Uterus (tissue), 4 donors: ENCODE results near the gene TUBB2A. TPM values are rescaled to one million over a fixed set of nuclear protein-coding genes. Genes with fewer than 3 reads are reported as not detected.

ENCODE experiments used
- DNase-seq, 2 donors: peaks; one replicate each; pipeline ENCODE4 v3.0.0-alpha.2; 2019 to 2020
- H3K27ac ChIP-seq, 2 donors: fragments of 200-600 bp; sonication (generic); 1 replicate in 1 of 2; 2 replicates in 1 of 2; pipeline ENCODE4 v1.5.1; 2016 to 2018
- H3K27me3 ChIP-seq, 2 donors: fragments of 200-600 bp; sonication (generic); one replicate each; pipeline ENCODE4 v1.5.1; 2018 to 2019; ENCODE audit warnings: control low read depth in 1 of 2
- H3K36me3 ChIP-seq, 2 donors: fragments of 200-600 bp; sonication (generic); one replicate each; pipeline ENCODE4 v1.5.1; 2019; ENCODE audit warnings: control low read depth in 1 of 2
- H3K4me1 ChIP-seq, 2 donors: fragments of 200-600 bp; sonication (generic); one replicate each; pipeline ENCODE4 v1.5.1; 2018 to 2019; ENCODE audit warnings: control low read depth in 1 of 2
- H3K4me3 ChIP-seq, 2 donors: fragments of 200-600 bp; sonication (generic); 1 replicate in 1 of 2; 2 replicates in 1 of 2; pipeline ENCODE4 v1.5.1; 2018 to 2019; ENCODE audit warnings: mild to moderate bottlenecking in 1 of 2
- H3K9me3 ChIP-seq, 2 donors: fragments of 200-600 bp; sonication (generic); one replicate each; pipeline ENCODE4 v1.5.1; 2019; ENCODE audit warnings: control low read depth in 1 of 2
- CTCF ChIP-seq, 4 experiments: fragments of 200-600 bp in 2 of 4; fragments of 450-650 bp in 2 of 4; sonication (generic) in 2 of 4; IDR thresholded peaks; one replicate each; pipeline ENCODE4 v1.5.1; 2016 to 2019; ENCODE audit warnings: antibody characterized with exemption in 4 of 4, mild to moderate bottlenecking in 2 of 4, moderate library complexity in 1 of 4
- POLR2A ChIP-seq, 2 donors: fragments of 450-650 bp; IDR thresholded peaks; one replicate each; pipeline ENCODE4 v1.6.1; 2016; ENCODE audit warnings: antibody characterized with exemption in 2 of 2, mild to moderate bottlenecking in 1 of 2, moderate library complexity in 1 of 2
- intact Hi-C: fragments of 100-400 bp; cut with DNase I; formaldehyde crosslinking; loops from one replicate; pipeline ENCODE4 v1.15.1; 2023; ENCODE audit warnings: low total_unique reads
- total RNA-seq, 4 donors: library from RNA; depleted of rRNA in 3 of 4; stranded (reverse); fragments of >200 nt in 3 of 4; gene quantifications; one replicate each; pipeline versions ENCODE4 v1.1.0 to v1.2.4, GENCODE V29; 2014 to 2023
- donor health status: DM: yes; HTN: yes; CAD: no.

TUBB2A gene
- total RNA-seq, 4 donors from 2014 or later = 21.5 to 100 (median 59.0) TPM

- Histone ChIP-seq H3K27ac (peak overlapping the region; percentile 93 to 94), H3K4me3 (peak overlapping the region; percentile 90 to 97), H3K4me1 (no peaks in the 10 kb centered on the region), H3K27me3 (no peaks in the 10 kb centered on the region), H3K9me3 (no peaks in the 10 kb centered on the region), H3K36me3 (no peaks in the 10 kb centered on the region)
- no peak for DNase-seq
- intact Hi-C loops = no loop called here
- TF ChIP-seq POLR2A (IDR thresholded peaks at IDR 0.05) = no peak
- TF ChIP-seq CTCF (IDR thresholded peaks at IDR 0.05) = no peak
Observed at GRCh38 chr6:3119040-3119723, 38.2 kb downstream of the TUBB2A start.

GRCh38 chr6:3118353-3119039 is 38.8 kb downstream of the TUBB2A start, which contains the start of gene BPHL:
Gene BPHL, plus strand, starts transcription at chr6:3118711. Its CDS starts 30 bp downstream, at chr6:3118741.
- DNase-seq = peak; percentile 97 to 98
- Histone ChIP-seq H3K27ac (peak within 1 kb of the TSS; percentile 93 to 94), H3K4me1 (no peaks in the 10 kb centered on the region), H3K4me3 (peak within 1 kb of the TSS; percentile 90 to 97), H3K27me3 (no peaks in the 10 kb centered on the region), H3K9me3 (no peaks in the 10 kb centered on the region), H3K36me3 (no peaks in the 10 kb centered on the region)
- intact Hi-C loops = no loop called here
- peak in 1 of 4 experiments; percentile 11 for TF ChIP-seq CTCF (IDR thresholded peaks at IDR 0.05)
- peak; percentile 56 to 88 for TF ChIP-seq POLR2A (IDR thresholded peaks at IDR 0.05)

GRCh38 chr6:3117912-3118352 is 39.4 kb downstream of the TUBB2A start:
- Histone ChIP-seq H3K36me3 (no peaks in the 10 kb centered on the region), H3K4me3 (peak overlapping the region; percentile 90 to 97), H3K27ac (peak overlapping the region; percentile 93 to 94), H3K9me3 (no peaks in the 10 kb centered on the region), H3K4me1 (no peaks in the 10 kb centered on the region), H3K27me3 (no peaks in the 10 kb centered on the region)
- DNase-seq = no peak
- no peak for TF ChIP-seq POLR2A (IDR thresholded peaks at IDR 0.05)
- no peak for TF ChIP-seq CTCF (IDR thresholded peaks at IDR 0.05)
- intact Hi-C loops = no loop called here

GRCh38 chr6:3114377-3114776 is 43.0 kb downstream of the TUBB2A start:
- H3K9me3 ChIP-seq = no peaks in the 10 kb centered on the region
- no peaks in the 10 kb centered on the region for H3K4me1 ChIP-seq
- TF ChIP-seq CTCF (IDR thresholded peaks at IDR 0.05) (no peak), POLR2A (IDR thresholded peaks at IDR 0.05) (no peak)
- H3K27me3 ChIP-seq = no peaks in the 10 kb centered on the region
- no peak for DNase-seq
- no peak overlapping the region for H3K4me3 ChIP-seq
- no peak overlapping the region for H3K27ac ChIP-seq
- intact Hi-C loops = no loop called here
- H3K36me3 ChIP-seq = no peaks in the 10 kb centered on the region

GRCh38 chr6:3109761-3110160 is 47.6 kb downstream of the TUBB2A start:
- Histone ChIP-seq H3K4me3 (no peak overlapping the region), H3K27ac (no peak overlapping the region), H3K27me3 (no peaks in the 10 kb centered on the region), H3K36me3 (peaks cover 0 to 4% of the 10 kb centered on the region in 2 donors), H3K4me1 (no peaks in the 10 kb centered on the region), H3K9me3 (no peaks in the 10 kb centered on the region)
- no peak for TF ChIP-seq POLR2A (IDR thresholded peaks at IDR 0.05)
- TF ChIP-seq CTCF (IDR thresholded peaks at IDR 0.05) = no peak
- DNase-seq = no peak
- intact Hi-C loops = no loop called here
